Measurements from ENCODE around the gene TPPP3.

DNA sequence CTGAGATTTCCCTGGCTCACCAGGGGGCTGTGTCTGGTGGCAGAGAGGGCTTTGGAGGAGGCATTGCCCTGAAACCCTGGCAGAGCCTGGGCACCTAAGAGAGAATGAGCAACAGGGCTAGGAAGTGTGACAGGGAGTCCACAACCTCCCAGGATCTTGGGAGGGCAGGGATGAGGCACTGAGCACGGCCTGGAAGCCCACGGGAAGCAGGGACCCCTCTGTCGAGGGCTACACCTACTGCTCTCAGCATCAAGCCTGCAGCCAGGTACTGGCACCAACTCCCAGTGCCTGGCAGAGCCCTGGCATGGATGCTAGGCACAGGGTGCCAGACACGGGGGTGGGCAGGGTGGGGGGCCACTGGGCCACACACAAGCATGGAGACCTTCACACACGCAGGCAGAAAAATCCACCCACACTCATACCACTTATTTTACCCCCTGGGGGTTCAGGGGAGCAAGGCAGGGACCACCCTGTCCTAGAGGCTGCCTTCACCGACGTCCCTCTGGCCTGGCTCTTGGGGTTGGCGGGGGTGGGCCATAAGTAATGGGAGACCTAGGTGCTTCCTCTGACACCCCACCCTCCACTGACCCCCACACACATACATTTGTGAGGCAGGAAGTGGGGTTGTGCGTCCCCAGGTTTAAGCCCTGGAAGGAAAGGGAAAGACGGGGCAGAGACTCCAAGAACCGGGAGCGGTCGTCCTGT is 36.7 kb upstream of the TPPP3 start:
- TF ChIP-seq ZNF70 (CRISPR knock-in tag; IDR thresholded peaks at IDR 0.05) (no peak), GLIS3 (CRISPR knock-in tag; IDR thresholded peaks at IDR 0.05) (no peak), ESRRG (CRISPR knock-in tag; IDR thresholded peaks at IDR 0.05) (no peak), RARB (CRISPR knock-in tag; IDR thresholded peaks at IDR 0.05) (no peak), ZFP30 (CRISPR knock-in tag; IDR thresholded peaks at IDR 0.05) (no peak), PPARA (CRISPR knock-in tag; IDR thresholded peaks at IDR 0.05; ENCODE audit: borderline replicate concordance) (no peak), CSDC2 (CRISPR knock-in tag; IDR thresholded peaks at IDR 0.05) (no peak), ARNTL (CRISPR knock-in tag; IDR thresholded peaks at IDR 0.05; ENCODE audit: borderline replicate concordance, low read depth) (no peak), ZNF8 (CRISPR knock-in tag; IDR thresholded peaks at IDR 0.05) (no peak)
- TF ChIP-seq, protein P1, sequence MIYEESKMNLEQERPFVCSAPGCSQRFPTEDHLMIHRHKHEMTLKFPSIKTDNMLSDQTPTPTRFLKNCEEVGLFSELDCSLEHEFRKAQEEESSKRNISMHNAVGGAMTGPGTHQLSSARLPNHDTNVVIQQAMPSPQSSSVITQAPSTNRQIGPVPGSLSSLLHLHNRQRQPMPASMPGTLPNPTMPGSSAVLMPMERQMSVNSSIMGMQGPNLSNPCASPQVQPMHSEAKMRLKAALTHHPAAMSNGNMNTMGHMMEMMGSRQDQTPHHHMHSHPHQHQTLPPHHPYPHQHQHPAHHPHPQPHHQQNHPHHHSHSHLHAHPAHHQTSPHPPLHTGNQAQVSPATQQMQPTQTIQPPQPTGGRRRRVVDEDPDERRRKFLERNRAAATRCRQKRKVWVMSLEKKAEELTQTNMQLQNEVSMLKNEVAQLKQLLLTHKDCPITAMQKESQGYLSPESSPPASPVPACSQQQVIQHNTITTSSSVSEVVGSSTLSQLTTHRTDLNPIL (CRISPR knock-in tag; IDR thresholded peaks at IDR 0.05; ENCODE audit: low read depth), result no peak
- TF ChIP-seq, protein P2, sequence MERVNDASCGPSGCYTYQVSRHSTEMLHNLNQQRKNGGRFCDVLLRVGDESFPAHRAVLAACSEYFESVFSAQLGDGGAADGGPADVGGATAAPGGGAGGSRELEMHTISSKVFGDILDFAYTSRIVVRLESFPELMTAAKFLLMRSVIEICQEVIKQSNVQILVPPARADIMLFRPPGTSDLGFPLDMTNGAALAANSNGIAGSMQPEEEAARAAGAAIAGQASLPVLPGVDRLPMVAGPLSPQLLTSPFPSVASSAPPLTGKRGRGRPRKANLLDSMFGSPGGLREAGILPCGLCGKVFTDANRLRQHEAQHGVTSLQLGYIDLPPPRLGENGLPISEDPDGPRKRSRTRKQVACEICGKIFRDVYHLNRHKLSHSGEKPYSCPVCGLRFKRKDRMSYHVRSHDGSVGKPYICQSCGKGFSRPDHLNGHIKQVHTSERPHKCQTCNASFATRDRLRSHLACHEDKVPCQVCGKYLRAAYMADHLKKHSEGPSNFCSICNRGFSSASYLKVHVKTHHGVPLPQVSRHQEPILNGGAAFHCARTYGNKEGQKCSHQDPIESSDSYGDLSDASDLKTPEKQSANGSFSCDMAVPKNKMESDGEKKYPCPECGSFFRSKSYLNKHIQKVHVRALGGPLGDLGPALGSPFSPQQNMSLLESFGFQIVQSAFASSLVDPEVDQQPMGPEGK (CRISPR knock-in tag; IDR thresholded peaks at IDR 0.05; ENCODE audit: borderline replicate concordance), result no peak
- TF ChIP-seq, protein P3, sequence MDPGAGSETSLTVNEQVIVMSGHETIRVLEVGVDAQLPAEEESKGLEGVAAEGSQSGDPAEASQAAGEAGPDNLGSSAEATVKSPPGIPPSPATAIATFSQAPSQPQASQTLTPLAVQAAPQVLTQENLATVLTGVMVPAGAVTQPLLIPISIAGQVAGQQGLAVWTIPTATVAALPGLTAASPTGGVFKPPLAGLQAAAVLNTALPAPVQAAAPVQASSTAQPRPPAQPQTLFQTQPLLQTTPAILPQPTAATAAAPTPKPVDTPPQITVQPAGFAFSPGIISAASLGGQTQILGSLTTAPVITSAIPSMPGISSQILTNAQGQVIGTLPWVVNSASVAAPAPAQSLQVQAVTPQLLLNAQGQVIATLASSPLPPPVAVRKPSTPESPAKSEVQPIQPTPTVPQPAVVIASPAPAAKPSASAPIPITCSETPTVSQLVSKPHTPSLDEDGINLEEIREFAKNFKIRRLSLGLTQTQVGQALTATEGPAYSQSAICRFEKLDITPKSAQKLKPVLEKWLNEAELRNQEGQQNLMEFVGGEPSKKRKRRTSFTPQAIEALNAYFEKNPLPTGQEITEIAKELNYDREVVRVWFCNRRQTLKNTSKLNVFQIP (CRISPR knock-in tag; IDR thresholded peaks at IDR 0.05; ENCODE audit: borderline replicate concordance, low read depth), result no peak
- TF ChIP-seq, protein P4, sequence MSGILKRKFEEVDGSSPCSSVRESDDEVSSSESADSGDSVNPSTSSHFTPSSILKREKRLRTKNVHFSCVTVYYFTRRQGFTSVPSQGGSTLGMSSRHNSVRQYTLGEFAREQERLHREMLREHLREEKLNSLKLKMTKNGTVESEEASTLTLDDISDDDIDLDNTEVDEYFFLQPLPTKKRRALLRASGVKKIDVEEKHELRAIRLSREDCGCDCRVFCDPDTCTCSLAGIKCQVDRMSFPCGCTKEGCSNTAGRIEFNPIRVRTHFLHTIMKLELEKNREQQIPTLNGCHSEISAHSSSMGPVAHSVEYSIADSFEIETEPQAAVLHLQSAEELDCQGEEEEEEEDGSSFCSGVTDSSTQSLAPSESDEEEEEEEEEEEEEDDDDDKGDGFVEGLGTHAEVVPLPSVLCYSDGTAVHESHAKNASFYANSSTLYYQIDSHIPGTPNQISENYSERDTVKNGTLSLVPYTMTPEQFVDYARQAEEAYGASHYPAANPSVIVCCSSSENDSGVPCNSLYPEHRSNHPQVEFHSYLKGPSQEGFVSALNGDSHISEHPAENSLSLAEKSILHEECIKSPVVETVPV (CRISPR knock-in tag; IDR thresholded peaks at IDR 0.05), result no peak

All from SK-N-SH treated with all-trans-retinoic acid at 6 μM for 48 hours (cell line).